ENCODE results near the gene GCA. TPM values are rescaled to one million over a fixed set of nuclear protein-coding genes. Genes with fewer than 3 reads are reported as not detected.

The GCA gene
- total and polyA plus RNA-seq, 2 of the 13 experiments (the other 11 are each of a cell fraction or from before 2014, with no cell fraction given): 42.0 to 48.3 TPM

DNA sequence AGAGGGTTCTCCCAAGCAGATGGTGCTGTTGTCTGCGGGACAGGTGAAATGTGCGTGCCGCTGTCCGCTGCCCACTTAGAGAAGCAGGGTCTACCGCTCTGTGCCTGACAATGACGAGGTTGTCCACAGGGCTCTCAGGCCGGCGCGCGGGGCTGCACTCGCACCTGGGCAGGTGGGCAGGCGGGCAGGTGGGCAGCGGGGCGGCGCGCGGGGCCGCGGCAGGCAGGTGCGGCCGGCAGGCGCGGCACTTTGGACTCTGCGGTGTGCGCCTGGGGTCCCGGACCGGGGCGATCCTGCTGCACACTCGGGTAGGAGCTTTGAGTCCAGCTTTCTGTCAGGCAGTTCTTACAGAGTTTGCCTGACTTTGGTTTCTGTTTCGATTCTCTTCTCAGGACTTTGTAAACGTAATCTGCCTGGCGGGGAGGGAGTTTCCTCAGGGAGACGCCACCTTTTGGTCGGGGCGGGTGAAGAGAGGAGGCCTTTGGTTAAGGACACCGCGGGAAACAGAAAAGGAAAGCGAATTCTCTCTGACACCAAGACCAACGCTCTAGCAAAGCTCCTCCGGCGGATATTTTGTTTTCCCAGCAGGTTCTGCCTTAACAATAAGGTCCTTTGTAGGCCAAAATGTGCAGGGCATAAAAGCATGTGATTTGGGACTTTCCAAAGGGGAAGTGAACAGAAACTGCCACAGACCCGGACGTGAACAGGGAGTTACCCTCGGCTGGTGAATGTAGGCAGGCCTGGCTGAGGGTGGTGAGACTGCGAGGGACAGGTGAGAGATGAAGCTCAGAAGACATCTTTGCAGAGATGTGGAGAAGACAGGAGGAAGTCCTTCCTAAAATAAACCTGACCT, 25.4 kb upstream of the GCA start, which contains the start of gene IFIH1:
TSS of gene IFIH1 (minus strand) at position 357 of the 853 bp plus-strand sequence. CDS start 377 bp downstream, outside the sequence.
- Histone ChIP-seq H3K4me3 (replicated peaks in 1 of 3; ENCODE audit: insufficient read depth in 1 of 3, low read depth in 2 of 3, low read length in 3 of 3) (peak within 1 kb of the TSS; percentile 80 to 88 (median 83)), H3K4me2 (ENCODE audit: low read depth, low read length) (peak within 1 kb of the TSS; percentile 93), H3K27ac (ENCODE audit: extremely low read length, insufficient read depth, low read length) (peak within 1 kb of the TSS; percentile 76), H3K9ac (ENCODE audit: insufficient read depth, low read depth, low read length) (peak within 1 kb of the TSS; percentile 79), H3K36me3 (replicated peaks in 1 of 2; ENCODE audit: control insufficient read depth in 1 of 2, insufficient read depth in 2 of 2, low read length in 2 of 2) (no peaks in the 10 kb centered on the region), H3K9me3 (ENCODE audit: low read length) (no peaks in the 10 kb centered on the region), H3K79me2 (ENCODE audit: insufficient read depth, low read length) (no peaks in the 10 kb centered on the region), H3K4me1 (ENCODE audit: insufficient read depth, low read length) (peaks cover 34% of the 10 kb centered on the region), H3K27me3 (ENCODE audit: control insufficient read depth in 1 of 2, insufficient read depth in 2 of 2, low read length in 2 of 2) (no peaks in the 10 kb centered on the region; a peak in 1 of 5 replicates), H4K20me1 (ENCODE audit: insufficient read depth, low read length) (no peaks in the 10 kb centered on the region), H2AFZ (ENCODE audit: low read length) (peak within 1 kb of the TSS; percentile 99)
- ATAC-seq: peak; percentile 93
- intact Hi-C loops (cut with micrococcal nuclease; ENCODE audit: unreplicated experiment): loop anchor here (1.0 to 2.0 kb wide), 4 partner anchors 16 to 264 kb away; partner anchors contain the start of gene GCA
- ChIA-PET CTCF (ENCODE audit: low intra/inter-chr PET ratio, low total read pairs) (interaction anchor here (0.8 to 0.9 kb wide), 2 partner anchors 15 to 17 kb away, joined by 3 to 4 read pairs; no protein-coding TSS in a partner anchor), POLR2A (interaction anchor here (1.0 to 2.9 kb wide), 6 partner anchors 10 to 264 kb away, joined by 3 to 20 read pairs (median 4); partner anchors contain the start of gene GCA)
- DNase-seq (ENCODE audit: low spot score): peak; percentile 91
- peak; percentile 90 for FAIRE-seq
- in situ Hi-C loops (cut with HindIII; ENCODE audit: extremely low pct_ligation_motif_present, low pct_unique_long_range_greater_than_20kb): loop anchor here (25.0 kb wide), 1 partner anchor 331 kb away; no protein-coding TSS in a partner anchor
- BruUV-seq (replicated peaks): no TSS peak
- under 1% methylated on average over 28 of the region's 45 CpGs for WGBS (ENCODE audit: low lambda C conversion rate)
- no peak for TF ChIP-seq KAT2B (IDR thresholded peaks at IDR 0.05; ENCODE audit: borderline replicate concordance, low read depth, low read length)
- peak; percentile 47; the same call in 1 of the 2 replicates for TF ChIP-seq ARNTL (CRISPR knock-in tag; IDR thresholded peaks at IDR 0.05)
- TF ChIP-seq KDM4B (CRISPR knock-in tag; IDR thresholded peaks at IDR 0.05): peak; percentile 18
- peak; percentile 43; the same call in 1 of the 2 replicates for TF ChIP-seq POGZ (CRISPR knock-in tag; IDR thresholded peaks at IDR 0.05)
- TF ChIP-seq, protein P1, sequence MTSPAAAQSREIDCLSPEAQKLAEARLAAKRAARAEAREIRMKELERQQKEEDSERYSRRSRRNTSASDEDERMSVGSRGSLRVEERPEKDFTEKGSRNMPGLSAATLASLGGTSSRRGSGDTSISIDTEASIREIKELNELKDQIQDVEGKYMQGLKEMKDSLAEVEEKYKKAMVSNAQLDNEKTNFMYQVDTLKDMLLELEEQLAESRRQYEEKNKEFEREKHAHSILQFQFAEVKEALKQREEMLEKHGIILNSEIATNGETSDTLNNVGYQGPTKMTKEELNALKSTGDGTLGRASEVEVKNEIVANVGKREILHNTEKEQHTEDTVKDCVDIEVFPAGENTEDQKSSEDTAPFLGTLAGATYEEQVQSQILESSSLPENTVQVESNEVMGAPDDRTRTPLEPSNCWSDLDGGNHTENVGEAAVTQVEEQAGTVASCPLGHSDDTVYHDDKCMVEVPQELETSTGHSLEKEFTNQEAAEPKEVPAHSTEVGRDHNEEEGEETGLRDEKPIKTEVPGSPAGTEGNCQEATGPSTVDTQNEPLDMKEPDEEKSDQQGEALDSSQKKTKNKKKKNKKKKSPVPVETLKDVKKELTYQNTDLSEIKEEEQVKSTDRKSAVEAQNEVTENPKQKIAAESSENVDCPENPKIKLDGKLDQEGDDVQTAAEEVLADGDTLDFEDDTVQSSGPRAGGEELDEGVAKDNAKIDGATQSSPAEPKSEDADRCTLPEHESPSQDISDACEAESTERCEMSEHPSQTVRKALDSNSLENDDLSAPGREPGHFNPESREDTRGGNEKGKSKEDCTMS (CRISPR knock-in tag; conservative IDR thresholded peaks at IDR 0.05): no peak
- peak; percentile 99 for TF ChIP-seq ASH2L (IDR thresholded peaks at IDR 0.05; ENCODE audit: insufficient read length, low read depth, low read length)
- TF ChIP-seq SNAI1 (CRISPR knock-in tag; IDR thresholded peaks at IDR 0.05; ENCODE audit: borderline replicate concordance): no peak
- no peak for TF ChIP-seq ZNF224 (CRISPR knock-in tag; IDR thresholded peaks at IDR 0.05)
- no peak for TF ChIP-seq NFRKB (IDR thresholded peaks at IDR 0.05)
- TF ChIP-seq SMC3 (IDR thresholded peaks at IDR 0.05; ENCODE audit: low read length): no peak
- TF ChIP-seq, protein P2, sequence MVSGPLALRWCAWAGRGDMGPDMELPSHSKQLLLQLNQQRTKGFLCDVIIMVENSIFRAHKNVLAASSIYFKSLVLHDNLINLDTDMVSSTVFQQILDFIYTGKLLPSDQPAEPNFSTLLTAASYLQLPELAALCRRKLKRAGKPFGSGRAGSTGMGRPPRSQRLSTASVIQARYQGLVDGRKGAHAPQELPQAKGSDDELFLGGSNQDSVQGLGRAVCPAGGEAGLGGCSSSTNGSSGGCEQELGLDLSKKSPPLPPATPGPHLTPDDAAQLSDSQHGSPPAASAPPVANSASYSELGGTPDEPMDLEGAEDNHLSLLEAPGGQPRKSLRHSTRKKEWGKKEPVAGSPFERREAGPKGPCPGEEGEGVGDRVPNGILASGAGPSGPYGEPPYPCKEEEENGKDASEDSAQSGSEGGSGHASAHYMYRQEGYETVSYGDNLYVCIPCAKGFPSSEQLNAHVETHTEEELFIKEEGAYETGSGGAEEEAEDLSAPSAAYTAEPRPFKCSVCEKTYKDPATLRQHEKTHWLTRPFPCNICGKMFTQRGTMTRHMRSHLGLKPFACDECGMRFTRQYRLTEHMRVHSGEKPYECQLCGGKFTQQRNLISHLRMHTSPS (CRISPR knock-in tag; IDR thresholded peaks at IDR 0.05; ENCODE audit: low read depth): no peak; the same call in 1 of the 2 replicates
- TF ChIP-seq TCF7L2 (IDR thresholded peaks at IDR 0.05; ENCODE audit: low read depth, low read length): no peak
- peak; percentile 47; the same call in 1 of the 2 replicates for TF ChIP-seq RXRA (CRISPR knock-in tag; IDR thresholded peaks at IDR 0.05)
- TF ChIP-seq NR2F6 (IDR thresholded peaks at IDR 0.05): no peak
- TF ChIP-seq NR2F6 (CRISPR knock-in tag; IDR thresholded peaks at IDR 0.05): no peak
